Uterus (tissue), 2 donors: Measurements from ENCODE around the gene PLA2G6.

Experiments used
- CTCF ChIP-seq, 4 experiments: fragments of 200-600 bp in 2 of 4; fragments of 450-650 bp in 2 of 4; sonication (generic) in 2 of 4; IDR thresholded peaks; one replicate each; pipeline ENCODE4 v1.5.1; 2016 to 2019; ENCODE audit warnings: antibody characterized with exemption in 4 of 4, mild to moderate bottlenecking in 2 of 4, moderate library complexity in 1 of 4
- POLR2A ChIP-seq, 2 donors: fragments of 450-650 bp; IDR thresholded peaks; one replicate each; pipeline ENCODE4 v1.6.1; 2016; ENCODE audit warnings: antibody characterized with exemption in 2 of 2, mild to moderate bottlenecking in 1 of 2, moderate library complexity in 1 of 2

GRCh38 chr22:38072322-38073149 is 109.1 kb downstream of the PLA2G6 start:
- TF ChIP-seq CTCF (IDR thresholded peaks at IDR 0.05) (no peak), POLR2A (IDR thresholded peaks at IDR 0.05) (no peak)
